ENCODE results near the gene FCSK. TPM values are rescaled to one million over a fixed set of nuclear protein-coding genes. Genes with fewer than 3 reads are reported as not detected.
A peak's percentile ranks its signal among the peaks of the same experiment; 100 is the strongest.

FCSK gene
- total and polyA plus RNA-seq, 10 of the 15 experiments (the other 5 are each of a cell fraction or from before 2014, with no cell fraction given) = 0.60 to 17.6 (median 7.4) TPM

DNA sequence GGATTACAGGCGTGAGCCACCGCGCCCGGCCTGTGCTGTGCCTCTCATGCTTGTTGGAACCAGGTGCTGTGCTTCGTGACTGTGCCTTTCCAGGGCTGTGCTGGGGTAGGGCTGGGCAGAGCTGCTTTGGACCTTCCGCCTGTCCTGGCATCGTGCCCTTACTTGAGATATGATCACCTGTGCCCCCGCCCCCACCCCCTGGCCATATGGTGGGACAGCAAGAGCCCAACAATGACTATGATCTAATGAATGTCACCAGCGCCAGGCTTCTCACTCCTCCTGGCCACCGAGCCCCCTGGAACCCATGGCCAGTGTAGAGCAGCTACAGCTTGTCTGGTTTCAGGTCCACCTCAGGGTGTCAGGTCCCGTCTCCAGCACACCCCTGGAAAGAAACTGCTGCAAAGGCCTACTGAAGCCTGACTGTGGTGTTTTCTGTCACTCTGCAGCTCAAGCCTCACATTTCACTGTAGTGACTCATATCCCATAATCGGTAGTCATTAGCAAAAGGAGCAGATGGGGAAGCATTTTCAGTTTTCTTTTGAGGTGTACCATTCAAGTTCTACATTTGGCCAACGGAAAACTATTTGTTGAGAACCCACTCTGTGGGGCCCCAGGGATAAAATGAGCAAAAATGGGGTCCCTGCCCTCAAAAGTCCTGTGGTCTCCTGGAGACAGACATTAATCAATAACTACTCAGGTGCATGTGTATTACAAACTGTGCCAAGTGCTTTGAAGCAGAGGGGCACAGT is 22.1 kb downstream of the FCSK start (continued):
- TF ChIP-seq, protein P1, sequence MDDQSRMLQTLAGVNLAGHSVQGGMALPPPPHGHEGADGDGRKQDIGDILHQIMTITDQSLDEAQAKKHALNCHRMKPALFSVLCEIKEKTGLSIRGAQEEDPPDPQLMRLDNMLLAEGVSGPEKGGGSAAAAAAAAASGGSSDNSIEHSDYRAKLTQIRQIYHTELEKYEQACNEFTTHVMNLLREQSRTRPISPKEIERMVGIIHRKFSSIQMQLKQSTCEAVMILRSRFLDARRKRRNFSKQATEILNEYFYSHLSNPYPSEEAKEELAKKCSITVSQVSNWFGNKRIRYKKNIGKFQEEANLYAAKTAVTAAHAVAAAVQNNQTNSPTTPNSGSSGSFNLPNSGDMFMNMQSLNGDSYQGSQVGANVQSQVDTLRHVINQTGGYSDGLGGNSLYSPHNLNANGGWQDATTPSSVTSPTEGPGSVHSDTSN (IDR thresholded peaks at IDR 0.05; ENCODE audit: insufficient replicate concordance, low read depth, low read length) = peak; percentile 64
- TF ChIP-seq, protein P2, sequence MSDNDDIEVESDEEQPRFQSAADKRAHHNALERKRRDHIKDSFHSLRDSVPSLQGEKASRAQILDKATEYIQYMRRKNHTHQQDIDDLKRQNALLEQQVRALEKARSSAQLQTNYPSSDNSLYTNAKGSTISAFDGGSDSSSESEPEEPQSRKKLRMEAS (IDR thresholded peaks at IDR 0.05; ENCODE audit: low read depth, low read length) = no peak
- peak; percentile 29; the same call in 1 of the 2 replicates for TF ChIP-seq ASH2L (IDR thresholded peaks at IDR 0.05; ENCODE audit: borderline replicate concordance, low read depth)
- peak; percentile 93 for TF ChIP-seq EED (IDR thresholded peaks at IDR 0.05; ENCODE audit: low read depth)
- TF ChIP-seq, protein P3, sequence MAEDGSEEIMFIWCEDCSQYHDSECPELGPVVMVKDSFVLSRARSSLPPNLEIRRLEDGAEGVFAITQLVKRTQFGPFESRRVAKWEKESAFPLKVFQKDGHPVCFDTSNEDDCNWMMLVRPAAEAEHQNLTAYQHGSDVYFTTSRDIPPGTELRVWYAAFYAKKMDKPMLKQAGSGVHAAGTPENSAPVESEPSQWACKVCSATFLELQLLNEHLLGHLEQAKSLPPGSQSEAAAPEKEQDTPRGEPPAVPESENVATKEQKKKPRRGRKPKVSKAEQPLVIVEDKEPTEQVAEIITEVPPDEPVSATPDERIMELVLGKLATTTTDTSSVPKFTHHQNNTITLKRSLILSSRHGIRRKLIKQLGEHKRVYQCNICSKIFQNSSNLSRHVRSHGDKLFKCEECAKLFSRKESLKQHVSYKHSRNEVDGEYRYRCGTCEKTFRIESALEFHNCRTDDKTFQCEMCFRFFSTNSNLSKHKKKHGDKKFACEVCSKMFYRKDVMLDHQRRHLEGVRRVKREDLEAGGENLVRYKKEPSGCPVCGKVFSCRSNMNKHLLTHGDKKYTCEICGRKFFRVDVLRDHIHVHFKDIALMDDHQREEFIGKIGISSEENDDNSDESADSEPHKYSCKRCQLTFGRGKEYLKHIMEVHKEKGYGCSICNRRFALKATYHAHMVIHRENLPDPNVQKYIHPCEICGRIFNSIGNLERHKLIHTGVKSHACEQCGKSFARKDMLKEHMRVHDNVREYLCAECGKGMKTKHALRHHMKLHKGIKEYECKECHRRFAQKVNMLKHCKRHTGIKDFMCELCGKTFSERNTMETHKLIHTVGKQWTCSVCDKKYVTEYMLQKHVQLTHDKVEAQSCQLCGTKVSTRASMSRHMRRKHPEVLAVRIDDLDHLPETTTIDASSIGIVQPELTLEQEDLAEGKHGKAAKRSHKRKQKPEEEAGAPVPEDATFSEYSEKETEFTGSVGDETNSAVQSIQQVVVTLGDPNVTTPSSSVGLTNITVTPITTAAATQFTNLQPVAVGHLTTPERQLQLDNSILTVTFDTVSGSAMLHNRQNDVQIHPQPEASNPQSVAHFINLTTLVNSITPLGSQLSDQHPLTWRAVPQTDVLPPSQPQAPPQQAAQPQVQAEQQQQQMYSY (CRISPR knock-in tag; IDR thresholded peaks at IDR 0.05) = no peak
- no peak for TF ChIP-seq FOXK2 (IDR thresholded peaks at IDR 0.05)
- TF ChIP-seq CHD2 (IDR thresholded peaks at IDR 0.05; ENCODE audit: borderline replicate concordance, low read depth, low read length) = no peak
- TF ChIP-seq CHD1 (IDR thresholded peaks at IDR 0.05; ENCODE audit: low read depth, low read length) = no peak
- TF ChIP-seq POLR2A (IDR thresholded peaks at IDR 0.05; ENCODE audit: low read depth, low read length) = peak; percentile 71
- TF ChIP-seq, protein P4, sequence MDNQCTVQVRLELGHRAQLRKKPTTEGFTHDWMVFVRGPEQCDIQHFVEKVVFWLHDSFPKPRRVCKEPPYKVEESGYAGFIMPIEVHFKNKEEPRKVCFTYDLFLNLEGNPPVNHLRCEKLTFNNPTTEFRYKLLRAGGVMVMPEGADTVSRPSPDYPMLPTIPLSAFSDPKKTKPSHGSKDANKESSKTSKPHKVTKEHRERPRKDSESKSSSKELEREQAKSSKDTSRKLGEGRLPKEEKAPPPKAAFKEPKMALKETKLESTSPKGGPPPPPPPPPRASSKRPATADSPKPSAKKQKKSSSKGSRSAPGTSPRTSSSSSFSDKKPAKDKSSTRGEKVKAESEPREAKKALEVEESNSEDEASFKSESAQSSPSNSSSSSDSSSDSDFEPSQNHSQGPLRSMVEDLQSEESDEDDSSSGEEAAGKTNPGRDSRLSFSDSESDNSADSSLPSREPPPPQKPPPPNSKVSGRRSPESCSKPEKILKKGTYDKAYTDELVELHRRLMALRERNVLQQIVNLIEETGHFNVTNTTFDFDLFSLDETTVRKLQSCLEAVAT (IDR thresholded peaks at IDR 0.05) = peak; percentile 68; the same call in 1 of the 2 replicates
- TF ChIP-seq, protein P5, sequence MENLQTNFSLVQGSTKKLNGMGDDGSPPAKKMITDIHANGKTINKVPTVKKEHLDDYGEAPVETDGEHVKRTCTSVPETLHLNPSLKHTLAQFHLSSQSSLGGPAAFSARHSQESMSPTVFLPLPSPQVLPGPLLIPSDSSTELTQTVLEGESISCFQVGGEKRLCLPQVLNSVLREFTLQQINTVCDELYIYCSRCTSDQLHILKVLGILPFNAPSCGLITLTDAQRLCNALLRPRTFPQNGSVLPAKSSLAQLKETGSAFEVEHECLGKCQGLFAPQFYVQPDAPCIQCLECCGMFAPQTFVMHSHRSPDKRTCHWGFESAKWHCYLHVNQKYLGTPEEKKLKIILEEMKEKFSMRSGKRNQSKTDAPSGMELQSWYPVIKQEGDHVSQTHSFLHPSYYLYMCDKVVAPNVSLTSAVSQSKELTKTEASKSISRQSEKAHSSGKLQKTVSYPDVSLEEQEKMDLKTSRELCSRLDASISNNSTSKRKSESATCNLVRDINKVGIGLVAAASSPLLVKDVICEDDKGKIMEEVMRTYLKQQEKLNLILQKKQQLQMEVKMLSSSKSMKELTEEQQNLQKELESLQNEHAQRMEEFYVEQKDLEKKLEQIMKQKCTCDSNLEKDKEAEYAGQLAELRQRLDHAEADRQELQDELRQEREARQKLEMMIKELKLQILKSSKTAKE (IDR thresholded peaks at IDR 0.05; ENCODE audit: low read depth, poor library complexity, severe bottlenecking) = peak; percentile 90
- peak; percentile 94 for TF ChIP-seq IKZF1 (conservative IDR thresholded peaks at IDR 0.05)
- peak; percentile 94 for TF ChIP-seq DPF2 (IDR thresholded peaks at IDR 0.05)
- TF ChIP-seq MYC (IDR thresholded peaks at IDR 0.05; ENCODE audit: insufficient read depth, insufficient read length, insufficient replicate concordance, low read length, severe bottlenecking) = no peak
- no peak for TF ChIP-seq NFYB (IDR thresholded peaks at IDR 0.05; ENCODE audit: insufficient read depth, low read depth, low read length)
- TF ChIP-seq PML (IDR thresholded peaks at IDR 0.05; ENCODE audit: low read length) = peak; percentile 72; the same call in 1 of the 2 replicates
- TF ChIP-seq RCOR1 (conservative IDR thresholded peaks at IDR 0.05; ENCODE audit: low read depth, low read length) = no peak
- TF ChIP-seq, protein P6, sequence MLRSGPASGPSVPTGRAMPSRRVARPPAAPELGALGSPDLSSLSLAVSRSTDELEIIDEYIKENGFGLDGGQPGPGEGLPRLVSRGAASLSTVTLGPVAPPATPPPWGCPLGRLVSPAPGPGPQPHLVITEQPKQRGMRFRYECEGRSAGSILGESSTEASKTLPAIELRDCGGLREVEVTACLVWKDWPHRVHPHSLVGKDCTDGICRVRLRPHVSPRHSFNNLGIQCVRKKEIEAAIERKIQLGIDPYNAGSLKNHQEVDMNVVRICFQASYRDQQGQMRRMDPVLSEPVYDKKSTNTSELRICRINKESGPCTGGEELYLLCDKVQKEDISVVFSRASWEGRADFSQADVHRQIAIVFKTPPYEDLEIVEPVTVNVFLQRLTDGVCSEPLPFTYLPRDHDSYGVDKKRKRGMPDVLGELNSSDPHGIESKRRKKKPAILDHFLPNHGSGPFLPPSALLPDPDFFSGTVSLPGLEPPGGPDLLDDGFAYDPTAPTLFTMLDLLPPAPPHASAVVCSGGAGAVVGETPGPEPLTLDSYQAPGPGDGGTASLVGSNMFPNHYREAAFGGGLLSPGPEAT (IDR thresholded peaks at IDR 0.05; ENCODE audit: low read depth) = peak; percentile 89
